Body of pancreas (tissue), 4 donors: ENCODE measurements around the gene MAP1A.

ENCODE experiments used
- CTCF ChIP-seq, 7 experiments: fragments of 450-650 bp in 4 of 7; fragments of 200-600 bp in 3 of 7; sonication (generic) in 3 of 7; IDR thresholded peaks; one replicate each; pipeline ENCODE4 v1.5.1; 2016 to 2019; ENCODE audit warnings: antibody characterized with exemption in 7 of 7
- POLR2A ChIP-seq, 3 donors: fragments of 450-650 bp; IDR thresholded peaks; one replicate each; pipeline ENCODE4 v1.6.1; 2016; ENCODE audit warnings: antibody characterized with exemption in 3 of 3, mild to moderate bottlenecking in 2 of 3

DNA sequence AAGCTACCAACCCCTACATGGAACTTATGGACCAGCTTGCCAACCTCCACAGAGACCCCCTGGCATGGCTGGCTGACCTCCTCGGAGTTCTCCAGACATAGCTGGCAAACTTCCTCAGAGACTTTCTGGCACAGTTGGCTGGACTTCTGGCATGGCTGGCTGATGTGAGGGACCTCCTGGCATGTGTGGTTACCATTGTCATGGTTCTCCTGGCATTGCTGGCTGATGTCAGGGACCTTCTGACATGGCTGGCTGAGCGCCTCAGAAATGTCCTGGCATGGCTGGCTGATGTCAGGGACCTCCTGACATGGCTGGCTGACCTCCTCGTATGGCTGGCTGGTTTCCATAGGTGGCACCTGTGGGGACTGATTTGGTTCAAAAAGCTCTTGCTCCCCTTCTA is 17.5 kb downstream of the MAP1A start:
- TF ChIP-seq POLR2A (IDR thresholded peaks at IDR 0.05) (no peak), CTCF (IDR thresholded peaks at IDR 0.05) (no peak)
